NCI-H2029 (cell line): ENCODE results near the gene STK33.
A peak's percentile ranks its signal among the peaks of the same experiment; 100 is the strongest.

Source experiments
- DNase-seq: peaks from one replicate; lab custom pipeline; 2025; lab: John Stamatoyannopoulos, UW

STK33 gene

GRCh38 chr11:8593935-8594909 is at the start of gene STK33:
Gene STK33 (minus strand): TSS chr11:8594228. CDS start chr11:8474905, 119,323 bp downstream.
- peak; percentile 83 for DNase-seq

GRCh38 chr11:8642196-8642841 is 48.3 kb upstream of the STK33 start:
- no peak for DNase-seq

DNA sequence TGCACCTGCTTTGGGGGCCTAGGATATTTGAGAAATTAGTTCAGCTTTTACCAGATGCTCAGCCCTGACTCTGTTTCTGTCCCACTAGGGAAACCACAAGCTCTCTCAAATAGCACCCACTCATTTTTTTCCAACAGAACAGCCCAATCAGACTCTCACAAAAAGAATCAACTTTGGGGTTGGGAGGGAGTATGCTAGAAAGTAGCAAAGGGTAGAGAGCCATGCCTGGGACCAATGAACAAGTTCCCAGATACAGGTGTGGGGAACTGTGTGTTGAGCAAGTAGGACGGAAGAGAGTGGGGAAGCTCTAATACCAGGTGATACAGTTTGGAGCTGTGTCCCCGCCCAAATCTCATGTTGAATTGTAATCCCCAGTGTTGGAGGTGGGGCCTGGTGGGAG is 47.3 kb upstream of the STK33 start:
- DNase-seq: no peak

DNA sequence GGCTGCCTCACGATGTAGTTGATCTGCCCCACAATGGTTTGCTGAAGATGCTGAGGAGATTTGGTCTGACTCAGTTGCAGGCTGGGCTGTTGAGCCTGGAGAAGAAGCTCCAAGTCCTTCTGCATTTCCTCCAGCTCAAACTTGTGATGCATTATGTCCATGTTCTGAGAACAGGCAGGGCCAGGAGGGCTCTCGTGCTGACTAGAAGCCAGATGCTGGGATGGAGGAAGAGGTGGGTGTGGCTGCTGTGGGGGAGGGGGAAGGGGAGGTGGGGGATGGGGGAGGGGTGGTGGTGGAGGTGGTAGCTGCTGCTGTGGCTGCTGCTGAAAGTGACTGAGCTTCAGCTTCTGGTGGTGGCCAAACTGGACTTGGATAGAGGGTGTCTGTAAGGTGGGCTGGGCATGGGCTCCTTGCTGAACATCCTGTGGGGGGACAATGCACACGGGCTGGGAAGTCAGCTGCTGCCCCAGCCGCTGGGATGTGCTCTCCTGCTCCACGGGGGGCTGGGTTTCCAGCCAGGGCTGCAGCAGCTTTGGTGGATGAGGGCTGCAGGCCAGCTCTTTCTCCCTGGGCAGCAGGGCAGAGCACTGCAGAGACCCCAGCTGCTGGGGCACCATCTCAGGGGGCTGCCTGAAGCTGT is 46.4 kb upstream of the STK33 start:
- no peak for DNase-seq

DNA sequence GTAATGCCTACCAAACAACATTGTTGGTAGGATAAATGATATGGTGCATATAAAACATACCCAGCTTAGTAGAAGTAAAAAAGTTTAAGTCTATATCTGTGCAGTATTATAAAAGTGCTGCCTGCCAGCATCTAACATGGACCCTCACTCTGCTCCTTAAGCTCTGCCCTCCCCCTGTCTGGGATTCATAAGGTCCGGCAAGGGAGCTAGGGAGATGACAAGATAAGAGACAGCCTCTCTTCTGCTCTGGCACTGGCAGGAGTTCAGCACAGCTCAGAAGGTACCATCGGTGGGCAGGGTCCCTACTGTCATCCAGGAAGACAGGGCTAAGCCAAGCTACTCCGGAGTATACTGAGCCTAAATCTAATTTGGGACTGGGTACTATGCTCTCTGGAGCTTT is 45.6 kb upstream of the STK33 start:
- DNase-seq: no peak

GRCh38 chr11:8638300-8638699 is 44.3 kb upstream of the STK33 start:
- no peak for DNase-seq

GRCh38 chr11:8636127-8636526 is 42.1 kb upstream of the STK33 start:
- DNase-seq: no peak

DNA sequence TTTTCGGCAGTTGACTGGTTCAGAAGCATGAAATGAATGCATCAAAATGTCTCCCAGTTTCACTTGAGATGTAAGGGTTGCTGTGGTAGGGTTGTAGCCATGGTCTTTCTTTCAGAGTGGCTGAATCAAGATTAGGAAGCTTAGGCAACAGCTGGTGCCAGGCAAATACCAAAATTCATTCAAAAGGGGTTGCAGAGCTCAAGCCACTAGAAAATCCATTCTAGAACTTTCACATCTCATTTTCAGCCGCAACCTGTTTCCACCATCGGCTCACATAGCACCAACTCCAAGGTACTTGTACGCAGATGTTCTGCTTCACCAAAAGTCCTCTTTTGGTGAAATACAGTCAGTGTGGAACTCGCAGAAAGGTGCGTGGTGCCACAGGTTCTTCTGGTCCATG is 40.5 kb upstream of the STK33 start:
- no peak for DNase-seq

DNA sequence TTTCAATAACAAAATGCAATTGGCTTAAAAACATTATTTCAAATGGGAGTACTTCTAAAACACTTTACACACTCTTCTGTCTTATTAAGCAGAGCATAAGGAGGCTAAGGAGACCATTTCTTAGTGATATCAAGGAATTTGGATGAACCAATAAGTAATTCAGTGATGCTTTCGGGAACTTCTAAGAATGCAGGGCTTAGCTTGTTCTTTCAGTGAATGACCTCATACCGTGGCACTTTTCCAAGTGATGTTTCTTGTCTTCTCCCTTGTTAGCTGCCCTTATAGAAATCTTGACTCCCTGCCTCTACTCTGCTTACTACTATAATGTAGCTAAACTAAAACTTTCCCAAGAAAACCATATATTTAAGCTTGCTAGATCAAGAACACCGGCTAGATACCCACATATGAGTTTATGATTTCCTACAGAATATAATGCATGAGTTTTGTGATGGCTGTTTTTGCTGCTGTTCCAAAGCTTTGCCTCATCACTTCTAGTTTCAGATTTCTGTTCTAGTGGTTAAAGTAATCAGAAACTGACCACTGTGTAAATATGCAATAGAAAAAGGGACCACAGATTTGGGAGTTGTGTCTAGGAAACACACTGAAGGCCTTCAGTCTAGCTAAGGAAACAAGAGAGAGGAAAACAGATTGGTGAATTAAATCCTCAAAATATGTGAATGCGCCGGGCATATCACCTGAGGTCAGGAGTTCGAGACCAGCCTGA is 37.5 kb upstream of the STK33 start:
- DNase-seq: no peak

DNA sequence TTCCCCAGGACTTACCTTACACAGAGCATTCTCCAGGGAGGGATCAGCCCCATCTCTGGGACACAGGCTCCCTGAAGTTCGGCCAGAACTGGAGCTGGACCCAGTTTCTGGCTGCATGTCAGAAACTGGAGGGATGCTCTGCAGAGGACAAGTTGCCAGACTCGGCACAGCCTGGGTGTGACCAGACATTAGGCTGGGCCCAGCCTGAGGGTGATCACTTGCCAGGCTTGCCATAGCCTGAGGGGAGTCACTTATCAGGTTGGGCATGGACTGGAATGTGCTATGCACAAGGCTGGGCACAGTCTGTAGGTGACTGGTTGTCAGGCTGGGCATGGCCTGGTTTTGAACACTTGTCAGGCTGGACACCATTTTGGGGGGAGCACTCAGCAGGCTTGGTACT is 30.7 kb upstream of the STK33 start:
- DNase-seq: no peak

- DNase-seq: no peak
Measured at GRCh38 chr11:8621147-8621546, 27.1 kb upstream of the STK33 start.

- no peak for DNase-seq
Measured at GRCh38 chr11:8617063-8617462, 23.0 kb upstream of the STK33 start.

DNA sequence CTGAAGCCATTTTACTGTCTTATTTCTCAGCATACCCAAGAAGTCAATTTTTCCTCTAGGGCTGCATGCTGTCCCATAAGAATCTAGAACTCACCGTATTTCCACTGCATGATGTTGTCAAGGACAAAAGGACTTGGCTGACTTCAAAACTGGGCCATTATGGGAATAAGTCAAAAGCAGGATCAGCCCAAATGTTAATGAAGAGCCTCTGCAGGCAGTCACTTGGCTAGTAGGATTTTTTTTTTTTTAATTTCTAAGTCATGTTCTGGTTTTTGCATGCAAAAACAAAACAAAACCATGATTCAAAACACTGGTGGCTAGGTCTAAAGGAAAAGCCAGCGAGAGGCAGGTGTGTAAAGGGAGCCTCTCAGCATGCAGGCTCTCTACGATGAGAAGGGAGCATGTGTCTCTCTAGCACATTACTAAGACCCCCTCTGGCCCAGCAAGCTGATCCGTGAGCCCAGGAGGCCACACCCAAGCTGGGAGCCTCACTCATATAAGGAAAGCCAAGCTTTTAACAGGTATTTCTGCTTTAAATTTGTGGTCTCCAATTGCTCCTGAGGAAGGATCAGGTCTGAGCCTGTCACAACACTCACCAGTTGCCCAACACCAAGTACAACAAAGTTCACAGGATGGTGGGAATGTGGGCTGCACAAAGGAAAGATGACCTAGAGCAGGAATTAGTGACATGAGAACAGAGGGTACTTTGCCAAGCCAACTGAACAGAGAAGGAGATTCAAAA is 21.4 kb upstream of the STK33 start:
- DNase-seq: no peak

- DNase-seq: no peak
Measured at GRCh38 chr11:8614497-8614896, 20.5 kb upstream of the STK33 start.

- no peak for DNase-seq
Measured at GRCh38 chr11:8613036-8613435, 19.0 kb upstream of the STK33 start.

DNA sequence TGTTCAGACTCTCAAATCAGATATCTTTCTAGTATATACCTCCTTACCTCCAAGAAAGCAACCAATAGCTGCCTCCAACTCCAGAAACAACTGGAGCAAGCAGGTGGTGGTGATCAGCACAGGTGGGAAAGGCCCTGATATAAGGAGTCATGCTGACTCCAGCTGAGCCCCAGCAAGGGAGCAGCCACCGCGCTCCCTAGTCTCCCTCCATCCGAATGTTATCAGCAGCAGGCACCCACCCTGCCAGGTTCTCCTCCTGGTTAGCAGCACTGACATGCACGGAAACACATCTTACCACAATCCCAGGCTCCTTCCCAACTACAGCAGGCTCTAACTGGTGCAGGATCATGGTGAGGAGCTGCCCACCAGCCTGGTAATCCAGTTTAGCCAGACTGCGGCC is 18.5 kb upstream of the STK33 start:
- DNase-seq: no peak

- peak; percentile 44 for DNase-seq
Measured at GRCh38 chr11:8610532-8611116, 16.6 kb upstream of the STK33 start.

DNA sequence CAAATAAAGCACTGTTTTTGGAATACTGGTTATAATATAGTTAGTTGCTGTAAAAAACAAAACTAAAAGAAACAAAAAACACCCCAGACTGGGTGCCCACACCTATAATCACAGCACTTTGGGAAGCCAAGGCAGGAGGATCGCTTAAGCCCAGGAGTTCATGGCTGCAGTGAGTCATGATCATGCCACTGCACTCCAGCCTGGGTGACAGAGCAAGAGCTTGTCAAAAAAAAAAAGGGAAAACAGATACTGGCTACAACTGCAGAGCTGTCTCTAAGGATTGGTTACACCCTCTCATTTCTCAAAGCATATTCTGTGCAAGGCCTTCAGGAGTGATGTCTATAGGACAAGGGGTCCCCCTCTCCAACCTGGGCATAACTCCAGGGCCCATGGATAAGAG is 14.6 kb upstream of the STK33 start:
- no peak for DNase-seq

DNA sequence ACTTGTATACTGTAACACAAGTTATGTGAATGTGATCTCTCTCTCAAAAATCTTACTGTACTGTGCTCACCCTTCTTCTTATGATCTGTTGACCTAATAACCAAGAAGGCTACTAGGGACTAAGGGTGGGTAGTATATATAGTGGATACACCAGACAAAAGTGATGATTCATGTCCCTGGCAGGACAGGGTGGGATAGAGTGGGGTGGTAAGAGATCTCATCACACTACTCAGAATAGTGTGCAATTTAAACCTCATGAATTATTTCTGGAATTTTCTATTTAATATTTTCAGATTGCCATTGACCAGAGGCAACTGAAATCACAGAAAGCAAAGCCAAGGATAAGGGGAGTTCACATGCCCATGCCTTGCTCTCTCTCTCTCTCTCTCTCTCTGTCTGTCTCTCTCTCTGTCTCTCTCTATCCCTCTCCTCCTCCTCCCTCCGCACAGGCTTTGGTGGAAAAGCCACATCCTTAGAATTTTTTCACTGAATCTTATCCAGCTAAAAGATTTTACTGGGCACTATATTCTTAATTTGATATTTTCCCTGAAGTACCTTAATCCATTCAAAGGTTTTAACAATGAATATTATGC is 12.0 kb upstream of the STK33 start:
- no peak for DNase-seq

DNA sequence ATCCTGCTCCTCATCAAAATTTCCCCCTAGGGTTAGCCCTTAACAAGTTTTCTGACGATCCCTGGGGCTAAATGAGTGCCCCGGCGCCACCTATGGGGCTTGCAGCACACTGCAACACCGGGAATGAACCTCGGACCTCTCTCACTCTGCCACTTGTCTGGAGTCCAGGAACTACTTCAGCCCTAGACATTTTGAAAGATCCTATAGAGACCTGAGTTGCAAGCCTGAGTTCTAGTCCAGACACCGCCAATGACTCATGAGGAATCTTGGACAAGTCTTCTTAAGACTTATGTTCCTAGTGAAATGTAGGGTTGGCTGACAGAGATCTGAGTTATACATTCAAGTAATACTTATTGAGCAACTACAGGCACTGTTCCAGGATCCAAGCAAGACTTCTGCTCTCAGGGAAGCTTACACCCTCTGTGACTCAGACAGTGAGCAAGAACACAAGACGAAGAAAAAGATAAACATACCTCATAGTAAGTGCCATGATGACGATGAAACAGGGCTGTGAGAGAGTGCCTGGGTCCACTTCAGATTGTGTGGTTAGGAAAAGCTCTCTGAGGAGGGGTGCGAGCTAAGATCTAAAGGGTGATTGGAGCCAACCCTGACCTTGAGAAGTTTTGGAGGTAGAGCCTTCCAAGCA is 10.2 kb upstream of the STK33 start:
- DNase-seq: peak; percentile 23
